ENCODE data around the gene ATP10A. TPM values are rescaled to one million over a fixed set of nuclear protein-coding genes. Genes with fewer than 3 reads are reported as not detected.

ATP10A gene
- total RNA-seq, 1 donor from 2014 or later = 44.4 TPM

GRCh38 chr15:25683415-25683814 lies 179.7 kb downstream of the ATP10A start:
- peaks cover 64% of the 10 kb centered on the region for H3K36me3 Mint-ChIP-seq (ENCODE audit: low read depth)
- no peak overlapping the region for H3K4me3 Mint-ChIP-seq (ENCODE audit: low read depth)

GRCh38 chr15:25682340-25682739 lies 180.8 kb downstream of the ATP10A start:
- Mint-ChIP-seq H3K27ac (no peak overlapping the region), H3K36me3 (ENCODE audit: low read depth) (peaks cover 60% of the 10 kb centered on the region), H3K27me3 (ENCODE audit: low read depth) (no peaks in the 10 kb centered on the region), H3K4me3 (ENCODE audit: low read depth) (no peak overlapping the region), H3K4me1 (ENCODE audit: low read depth) (peaks cover 5% of the 10 kb centered on the region), H3K9me3 (no peaks in the 10 kb centered on the region)
- no peak for DNase-seq (ENCODE audit: low spot score)
- intact Hi-C loops (cut with micrococcal nuclease) = no loop called here

More at GRCh38 chr15:25683415-25683814, 179.7 kb downstream of the ATP10A start:
- Mint-ChIP-seq H3K9me3 (no peaks in the 10 kb centered on the region), H3K27ac (no peak overlapping the region), H3K4me1 (ENCODE audit: low read depth) (peaks cover 5% of the 10 kb centered on the region), H3K27me3 (ENCODE audit: low read depth) (no peaks in the 10 kb centered on the region)
- intact Hi-C loops (cut with micrococcal nuclease) = no loop called here
- no peak for DNase-seq (ENCODE audit: low spot score)

GRCh38 chr15:25680686-25681025 lies 182.5 kb downstream of the ATP10A start:
- Mint-ChIP-seq H3K4me1 (ENCODE audit: low read depth) (peaks cover 5% of the 10 kb centered on the region), H3K4me3 (ENCODE audit: low read depth) (no peak overlapping the region), H3K27ac (no peak overlapping the region), H3K9me3 (no peaks in the 10 kb centered on the region), H3K36me3 (ENCODE audit: low read depth) (peaks cover 64% of the 10 kb centered on the region), H3K27me3 (ENCODE audit: low read depth) (no peaks in the 10 kb centered on the region)
- no peak for DNase-seq (ENCODE audit: low spot score)
- intact Hi-C loops (cut with micrococcal nuclease) = no loop called here

- intact Hi-C loops (cut with micrococcal nuclease) = no loop called here
- no peaks in the 10 kb centered on the region for H3K9me3 Mint-ChIP-seq
- peaks cover 4% of the 10 kb centered on the region for H3K4me1 Mint-ChIP-seq (ENCODE audit: low read depth)
- H3K36me3 Mint-ChIP-seq (ENCODE audit: low read depth) = peaks cover 61% of the 10 kb centered on the region
- no peak overlapping the region for H3K4me3 Mint-ChIP-seq (ENCODE audit: low read depth)
- DNase-seq (ENCODE audit: low spot score) = no peak
- no peak overlapping the region for H3K27ac Mint-ChIP-seq
- H3K27me3 Mint-ChIP-seq (ENCODE audit: low read depth) = no peaks in the 10 kb centered on the region
Observed at GRCh38 chr15:25679964-25680685, 183.0 kb downstream of the ATP10A start.

- intact Hi-C loops (cut with micrococcal nuclease) = no loop called here
- H3K27ac Mint-ChIP-seq = no peak overlapping the region
- H3K9me3 Mint-ChIP-seq = no peaks in the 10 kb centered on the region
Observed at GRCh38 chr15:25679492-25679891, 183.6 kb downstream of the ATP10A start.

GRCh38 chr15:25678500-25678855 lies 184.6 kb downstream of the ATP10A start:
- peaks cover 44% of the 10 kb centered on the region for H3K36me3 Mint-ChIP-seq (ENCODE audit: low read depth)
- intact Hi-C loops (cut with micrococcal nuclease) = no loop called here
- no peak overlapping the region for H3K27ac Mint-ChIP-seq
- no peaks in the 10 kb centered on the region for H3K27me3 Mint-ChIP-seq (ENCODE audit: low read depth)
- no peaks in the 10 kb centered on the region for H3K9me3 Mint-ChIP-seq
- H3K4me3 Mint-ChIP-seq (ENCODE audit: low read depth) = no peak overlapping the region
- no peak for DNase-seq (ENCODE audit: low spot score)
- H3K4me1 Mint-ChIP-seq (ENCODE audit: low read depth) = no peaks in the 10 kb centered on the region

More at GRCh38 chr15:25679492-25679891, 183.6 kb downstream of the ATP10A start:
- Mint-ChIP-seq H3K27me3 (ENCODE audit: low read depth) (no peaks in the 10 kb centered on the region), H3K36me3 (ENCODE audit: low read depth) (peaks cover 54% of the 10 kb centered on the region), H3K4me3 (ENCODE audit: low read depth) (no peak overlapping the region), H3K4me1 (ENCODE audit: low read depth) (no peaks in the 10 kb centered on the region)
- DNase-seq (ENCODE audit: low spot score) = no peak

- no peak for DNase-seq (ENCODE audit: low spot score)
- peaks cover 39% of the 10 kb centered on the region for H3K36me3 Mint-ChIP-seq (ENCODE audit: low read depth)
- no peak overlapping the region for H3K27ac Mint-ChIP-seq
- H3K27me3 Mint-ChIP-seq (ENCODE audit: low read depth) = no peaks in the 10 kb centered on the region
- intact Hi-C loops (cut with micrococcal nuclease) = no loop called here
- H3K4me3 Mint-ChIP-seq (ENCODE audit: low read depth) = no peak overlapping the region
- no peaks in the 10 kb centered on the region for H3K4me1 Mint-ChIP-seq (ENCODE audit: low read depth)
- no peaks in the 10 kb centered on the region for H3K9me3 Mint-ChIP-seq
Observed at GRCh38 chr15:25677719-25678499, 185.2 kb downstream of the ATP10A start.

GRCh38 chr15:25676070-25676469 lies 187.1 kb downstream of the ATP10A start:
- no peaks in the 10 kb centered on the region for H3K4me1 Mint-ChIP-seq (ENCODE audit: low read depth)
- intact Hi-C loops (cut with micrococcal nuclease) = no loop called here
- no peaks in the 10 kb centered on the region for H3K9me3 Mint-ChIP-seq
- H3K36me3 Mint-ChIP-seq (ENCODE audit: low read depth) = peaks cover 27% of the 10 kb centered on the region
- DNase-seq (ENCODE audit: low spot score) = no peak
- no peak overlapping the region for H3K4me3 Mint-ChIP-seq (ENCODE audit: low read depth)
- no peak overlapping the region for H3K27ac Mint-ChIP-seq
- H3K27me3 Mint-ChIP-seq (ENCODE audit: low read depth) = peaks cover 2% of the 10 kb centered on the region

GRCh38 chr15:25675396-25675795 lies 187.7 kb downstream of the ATP10A start:
- Mint-ChIP-seq H3K36me3 (ENCODE audit: low read depth) (peaks cover 20% of the 10 kb centered on the region), H3K4me1 (ENCODE audit: low read depth) (no peaks in the 10 kb centered on the region), H3K4me3 (ENCODE audit: low read depth) (no peak overlapping the region), H3K9me3 (no peaks in the 10 kb centered on the region), H3K27ac (no peak overlapping the region), H3K27me3 (ENCODE audit: low read depth) (peaks cover 8% of the 10 kb centered on the region)
- DNase-seq (ENCODE audit: low spot score) = no peak
- intact Hi-C loops (cut with micrococcal nuclease) = no loop called here

GRCh38 chr15:25674913-25675312 lies 188.2 kb downstream of the ATP10A start:
- H3K27me3 Mint-ChIP-seq (ENCODE audit: low read depth) = peaks cover 13% of the 10 kb centered on the region
- H3K36me3 Mint-ChIP-seq (ENCODE audit: low read depth) = peaks cover 15% of the 10 kb centered on the region
- DNase-seq (ENCODE audit: low spot score) = no peak
- H3K4me3 Mint-ChIP-seq (ENCODE audit: low read depth) = no peak overlapping the region
- no peaks in the 10 kb centered on the region for H3K9me3 Mint-ChIP-seq
- H3K27ac Mint-ChIP-seq = no peak overlapping the region
- H3K4me1 Mint-ChIP-seq (ENCODE audit: low read depth) = no peaks in the 10 kb centered on the region
- intact Hi-C loops (cut with micrococcal nuclease) = no loop called here

- H3K9me3 Mint-ChIP-seq = no peaks in the 10 kb centered on the region
- H3K4me1 Mint-ChIP-seq (ENCODE audit: low read depth) = peaks cover 1% of the 10 kb centered on the region
- peaks cover 11% of the 10 kb centered on the region for H3K36me3 Mint-ChIP-seq (ENCODE audit: low read depth)
- H3K27ac Mint-ChIP-seq = no peak overlapping the region
- intact Hi-C loops (cut with micrococcal nuclease) = no loop called here
- H3K27me3 Mint-ChIP-seq (ENCODE audit: low read depth) = peaks cover 18% of the 10 kb centered on the region
- DNase-seq (ENCODE audit: low spot score) = no peak
- H3K4me3 Mint-ChIP-seq (ENCODE audit: low read depth) = no peak overlapping the region
Observed at GRCh38 chr15:25673972-25674371, 189.2 kb downstream of the ATP10A start.

GRCh38 chr15:25673351-25673750 lies 189.8 kb downstream of the ATP10A start:
- no peak overlapping the region for H3K4me3 Mint-ChIP-seq (ENCODE audit: low read depth)
- peaks cover 6% of the 10 kb centered on the region for H3K36me3 Mint-ChIP-seq (ENCODE audit: low read depth)
- peaks cover 1% of the 10 kb centered on the region for H3K4me1 Mint-ChIP-seq (ENCODE audit: low read depth)
- no peaks in the 10 kb centered on the region for H3K9me3 Mint-ChIP-seq
- H3K27me3 Mint-ChIP-seq (ENCODE audit: low read depth) = peaks cover 18% of the 10 kb centered on the region
- intact Hi-C loops (cut with micrococcal nuclease) = no loop called here
- no peak overlapping the region for H3K27ac Mint-ChIP-seq
- DNase-seq (ENCODE audit: low spot score) = no peak

GRCh38 chr15:25671132-25671531 lies 192.0 kb downstream of the ATP10A start:
- DNase-seq (ENCODE audit: low spot score) = no peak
- intact Hi-C loops (cut with micrococcal nuclease) = no loop called here
- no peak overlapping the region for H3K27ac Mint-ChIP-seq
- H3K36me3 Mint-ChIP-seq (ENCODE audit: low read depth) = no peaks in the 10 kb centered on the region
- H3K4me1 Mint-ChIP-seq (ENCODE audit: low read depth) = peaks cover 1% of the 10 kb centered on the region
- no peak overlapping the region for H3K4me3 Mint-ChIP-seq (ENCODE audit: low read depth)
- H3K9me3 Mint-ChIP-seq = no peaks in the 10 kb centered on the region
- peaks cover 18% of the 10 kb centered on the region for H3K27me3 Mint-ChIP-seq (ENCODE audit: low read depth)

Data from activated T-helper 2 cell treated with anti-CD3 and anti-CD28 coated beads, Interferon-gamma antibody, Interleukin-2, Interleukin-4, amounts not matched to agents 10 μg/mL and 5 μg/mL and 100 μg/mL, durations not matched to agents 14 hours and 24 hours and 36 hours (primary cell).